Keratinocyte (primary cell): Measurements from ENCODE around the gene ATG9A. TPM values are rescaled to one million over a fixed set of nuclear protein-coding genes. Genes with fewer than 3 reads are reported as not detected.

Experiments used
- DNase-seq: peaks from one replicate; pipeline ENCODE4 v3.0.0-alpha.2; 2011; ENCODE audit warnings: low read depth, missing footprints, low spot score
- FAIRE-seq: peaks from 2 replicates; lab custom pipeline; 2011; peaks lifted over from hg19 to GRCh38; lab: Jason Lieb, UNC
- H2AFZ ChIP-seq: 2 replicates; pipeline ENCODE4 v1.6.0; 2012; ENCODE audit warnings: low read length, control low read depth, inconsistent platforms; ENCODE audit not compliant: control insufficient read depth
- H3K27ac ChIP-seq: 2 replicates; pipeline ENCODE4 v1.5.1; 2011; ENCODE audit warnings: low read length; ENCODE audit not compliant: control insufficient read depth, insufficient read depth
- H3K27me3 ChIP-seq: 3 replicates; pipeline ENCODE4 v1.6.0; 2011; ENCODE audit warnings: low read length; ENCODE audit not compliant: control insufficient read depth, insufficient read depth; ENCODE audit errors: extremely low read depth
- H3K36me3 ChIP-seq, 2 experiments: 2 replicates in 1 of 2; 3 replicates in 1 of 2; pipeline ENCODE4 v1.5.1; 2011; ENCODE audit warnings: low read length in 2 of 2, mild to moderate bottlenecking in 1 of 2; ENCODE audit not compliant: control insufficient read depth in 2 of 2, insufficient read depth in 2 of 2; ENCODE audit errors: extremely low read depth in 1 of 2
- H3K4me1 ChIP-seq: 3 replicates; pipeline ENCODE4 v1.5.1; 2011; ENCODE audit warnings: low read length; ENCODE audit not compliant: control insufficient read depth, insufficient read depth; ENCODE audit errors: extremely low read depth
- H3K4me2 ChIP-seq: 3 replicates; pipeline ENCODE4 v1.6.0; 2011; ENCODE audit warnings: low read depth, low read length; ENCODE audit not compliant: control insufficient read depth, insufficient read depth; ENCODE audit errors: extremely low read depth
- H3K4me3 ChIP-seq, 3 experiments: fragments of 200-600 bp in 1 of 3; sonication (generic) in 1 of 3; 2 replicates in 2 of 3; 3 replicates in 1 of 3; pipeline ENCODE4 v1.5.1; 2011 to 2016; ENCODE audit warnings: low read length in 3 of 3, mild to moderate bottlenecking in 3 of 3, control low read depth in 2 of 3, inconsistent platforms in 1 of 3, low read depth in 1 of 3, mixed read lengths in 1 of 3, mixed run types in 1 of 3, moderate library complexity in 1 of 3; ENCODE audit not compliant: control insufficient read depth in 2 of 3, insufficient read depth in 2 of 3; ENCODE audit errors: extremely low read depth in 1 of 3
- H3K79me2 ChIP-seq: 2 replicates; pipeline ENCODE4 v1.6.0; 2012; ENCODE audit warnings: low read length; ENCODE audit not compliant: control insufficient read depth, insufficient read depth
- H3K9ac ChIP-seq: 3 replicates; pipeline ENCODE4 v1.6.0; 2011; ENCODE audit warnings: low read length; ENCODE audit not compliant: control insufficient read depth, insufficient read depth; ENCODE audit errors: extremely low read depth
- H3K9me1 ChIP-seq: 3 replicates; pipeline ENCODE4 v1.6.0; 2011; ENCODE audit warnings: low read length; ENCODE audit not compliant: control insufficient read depth, insufficient read depth; ENCODE audit errors: extremely low read depth
- H3K9me3 ChIP-seq: 2 replicates; pipeline ENCODE4 v1.5.1; 2012; ENCODE audit warnings: low read depth, low read length; ENCODE audit not compliant: control insufficient read depth
- H4K20me1 ChIP-seq: 3 replicates; pipeline ENCODE4 v1.6.0; 2011; ENCODE audit warnings: low read length; ENCODE audit not compliant: control insufficient read depth, insufficient read depth; ENCODE audit errors: extremely low read depth
- CTCF ChIP-seq, 3 experiments: IDR thresholded peaks in 1 of 3; conservative IDR thresholded peaks in 1 of 3; optimal IDR thresholded peaks in 1 of 3; 2 replicates in 2 of 3; 3 replicates in 1 of 3; pipeline versions ENCODE3 to v1.5.1; 2011; ENCODE audit warnings: low read length in 3 of 3, mild to moderate bottlenecking in 3 of 3, moderate library complexity in 2 of 3, control low read depth in 1 of 3, inconsistent platforms in 1 of 3; ENCODE audit not compliant: insufficient read depth in 2 of 3; ENCODE audit errors: extremely low read depth in 1 of 3
- EZH2 ChIP-seq: IDR thresholded peaks from one replicate; pipeline ENCODE4 v1.6.1; 2012; ENCODE audit warnings: inconsistent platforms, mild to moderate bottlenecking, low read length, moderate library complexity
- dilution Hi-C: fragments of 300-500 bp; cut with MboI; formaldehyde crosslinking; loops from one replicate; pipeline ENCODE4 v1.7.0; 2020; ENCODE audit warnings: low sequenced_read_pairs; ENCODE audit not compliant: extremely low pct_ligation_motif_present
- polyA plus RNA-seq, 5 experiments: library from polyadenylated mRNA; depleted of rRNA in 3 of 5; stranded (reverse) in 3 of 5; stranded (forward) in 1 of 5; unstranded in 1 of 5; fragments of >200 nt; gene quantifications; 1 replicate in 1 of 5; 2 replicates in 3 of 5; 3 replicates in 1 of 5; pipeline versions ENCODE4 v1.2.1 to v1.2.3, GENCODE V29; 2011 to 2012; ENCODE audit warnings: missing spikeins in 2 of 5, low read depth in 1 of 5, low replicate concordance in 1 of 5

ATG9A gene
- polyA plus RNA-seq, 1 donor (not counting 4 experiments of a cell fraction or from before 2014, with no cell fraction given) = 58.8 TPM

GRCh38 chr2:219228041-219228910, 1.2 kb downstream of the ATG9A start:
- dilution Hi-C loops = no loop called here
- no peaks in the 10 kb centered on the region for H3K27me3 ChIP-seq
- peaks cover 35% of the 10 kb centered on the region for H3K79me2 ChIP-seq
- H3K4me2 ChIP-seq = peak overlapping the region; percentile 99
- H3K9me3 ChIP-seq = no peaks in the 10 kb centered on the region
- H3K9ac ChIP-seq = peak overlapping the region; percentile 94
- peak overlapping the region; percentile 74 to 97 (median 90) for H3K4me3 ChIP-seq
- H3K36me3 ChIP-seq = peaks cover 34 to 38% of the 10 kb centered on the region in 2 experiments
- no peaks in the 10 kb centered on the region for H4K20me1 ChIP-seq
- H3K9me1 ChIP-seq = peaks cover 3% of the 10 kb centered on the region
- DNase-seq (no peak), FAIRE-seq (no peak)
- peak overlapping the region; percentile 91 for H3K27ac ChIP-seq
- peak overlapping the region; percentile 30 for H2AFZ ChIP-seq
- peaks cover 19% of the 10 kb centered on the region for H3K4me1 ChIP-seq
- TF ChIP-seq EZH2 (no peak), CTCF (optimal IDR thresholded peaks at IDR 0.05 in 1 of 3, IDR thresholded peaks at IDR 0.05 in 1 of 3, conservative IDR thresholded peaks at IDR 0.05 in 1 of 3; ENCODE audit: extremely low read depth in 1 of 3, insufficient read depth in 2 of 3, low read length in 3 of 3) (no peak)

GRCh38 chr2:219225350-219225749, 4.1 kb downstream of the ATG9A start:
- TF ChIP-seq EZH2 = no peak
- TF ChIP-seq CTCF (optimal IDR thresholded peaks at IDR 0.05 in 1 of 3, IDR thresholded peaks at IDR 0.05 in 1 of 3, conservative IDR thresholded peaks at IDR 0.05 in 1 of 3; ENCODE audit: extremely low read depth in 1 of 3, insufficient read depth in 2 of 3, low read length in 3 of 3) = no peak
- Histone ChIP-seq H3K27me3 (no peaks in the 10 kb centered on the region), H2AFZ (no peak overlapping the region), H3K27ac (no peak overlapping the region), H3K4me2 (no peak overlapping the region), H3K9me3 (no peaks in the 10 kb centered on the region), H4K20me1 (no peaks in the 10 kb centered on the region), H3K4me1 (peaks cover 15% of the 10 kb centered on the region), H3K4me3 (no peak overlapping the region), H3K9ac (no peak overlapping the region), H3K36me3 (peaks cover 31 to 41% of the 10 kb centered on the region in 2 experiments), H3K9me1 (peaks cover 3% of the 10 kb centered on the region), H3K79me2 (peaks cover 25% of the 10 kb centered on the region)
- dilution Hi-C loops = no loop called here
- no peak for DNase-seq
- FAIRE-seq = no peak
